ENCODE measurements around the gene B3GNT4.
"Not testable (repeated sequence)": the region's sequence is repeated elsewhere in the genome, so short reads cannot be mapped to it uniquely, and the experiment has no call there.

Gene B3GNT4

GRCh38 chr12:122258462-122258861 lies 55.0 kb downstream of the B3GNT4 start:
- ATAC-seq (ENCODE audit: low read depth); H3K27ac Mint-ChIP-seq; H3K4me3 Mint-ChIP-seq; H3K27me3 Mint-ChIP-seq; H3K9me3 Mint-ChIP-seq; H3K4me1 Mint-ChIP-seq; DNase-seq (ENCODE audit: low spot score in 2 of 2): not testable (repeated sequence)
- H3K36me3 Mint-ChIP-seq = peaks cover 25% of the 10 kb centered on the region

Data from memory B cell (primary cell).